Hematopoietic multipotent progenitor cell treated with erythropoietin and hydrocortisone succinate and interleukin-3 and kit ligand, for 6 days (in vitro differentiated cells): ENCODE measurements around the gene MRAP2.
"Not testable (repeated sequence)": the region's sequence is repeated elsewhere in the genome, so short reads cannot be mapped to it uniquely, and the experiment has no call there.

Source experiments
- DNase-seq: peaks from one replicate; pipeline ENCODE4 v3.0.0-alpha.2; 2015

Gene MRAP2

GRCh38 chr6:84081222-84081621 lies 47.6 kb downstream of the MRAP2 start:
- DNase-seq = no peak

DNA sequence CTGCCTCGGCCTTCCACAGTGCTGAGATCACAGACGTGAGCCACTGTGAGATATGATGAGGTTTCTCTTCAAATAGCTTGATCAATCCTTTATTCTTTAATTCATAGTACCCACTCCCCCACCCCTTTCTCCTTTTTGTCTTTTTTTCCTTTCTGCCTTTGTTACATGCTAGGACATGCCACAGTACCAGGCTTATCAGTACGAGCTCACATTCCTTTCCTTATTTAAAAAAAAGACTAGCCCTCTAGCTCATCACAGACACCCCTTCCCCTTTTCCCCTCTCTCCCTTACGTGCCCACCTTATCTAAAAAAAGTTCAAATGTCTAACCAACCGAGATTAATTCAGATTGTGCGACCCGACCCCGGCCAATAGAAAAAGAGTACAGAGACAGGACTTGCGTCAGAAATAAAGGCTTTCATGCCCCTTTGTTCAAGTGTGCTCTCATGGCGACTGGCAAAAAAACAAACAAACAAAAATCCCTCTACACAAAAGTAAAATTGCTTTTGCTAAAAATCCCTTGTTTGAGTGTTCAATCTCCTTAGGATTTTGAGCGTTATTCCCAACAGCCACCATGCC lies 49.2 kb downstream of the MRAP2 start:
- no peak for DNase-seq

- DNase-seq = not testable (repeated sequence)
These were observed 51.1 kb downstream of the MRAP2 start for GRCh38 chr6:84084705-84085104.

- DNase-seq = no peak
These were observed 52.5 kb downstream of the MRAP2 start for GRCh38 chr6:84086056-84086455.

DNA sequence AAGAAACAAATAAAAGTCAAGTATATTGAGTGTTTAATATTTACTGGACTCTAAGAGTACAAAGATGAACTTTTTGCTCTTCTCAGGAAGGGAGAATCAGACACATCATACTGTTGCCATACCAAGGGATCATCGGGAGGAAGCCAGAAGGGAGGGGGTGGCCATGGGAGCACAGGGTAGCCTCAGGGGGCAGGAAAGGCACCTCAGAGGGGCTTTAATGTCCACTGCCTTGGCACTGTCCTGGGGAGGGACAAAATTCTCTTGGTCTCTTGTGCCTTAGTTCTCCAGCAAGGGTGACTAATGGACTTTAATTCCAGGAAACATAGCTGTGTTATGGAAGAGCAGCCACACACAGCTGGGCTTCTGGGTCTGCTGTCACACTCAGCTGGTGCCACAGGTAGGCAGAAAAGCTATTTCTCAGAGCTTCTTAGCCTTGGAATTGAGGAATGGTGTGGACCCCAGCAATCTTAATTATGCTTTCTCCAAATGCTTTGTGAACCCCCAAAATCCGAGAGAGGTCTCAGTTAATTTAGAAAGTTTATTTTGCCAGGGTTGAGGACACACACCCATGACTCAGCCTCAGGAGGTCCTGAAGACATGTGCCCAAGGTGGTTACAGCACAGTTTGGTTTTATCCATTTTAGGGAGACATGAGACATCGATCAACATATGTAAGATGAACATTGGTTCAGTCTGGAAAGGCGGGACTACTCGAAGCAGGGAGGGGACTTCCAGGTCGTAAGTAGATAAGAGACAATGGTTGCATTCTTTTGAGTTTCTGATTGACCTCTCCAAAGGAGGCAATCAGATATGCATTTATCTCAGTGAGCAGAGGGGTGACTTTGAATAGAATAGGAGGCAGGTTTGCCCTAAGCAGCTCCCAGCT lies 53.2 kb downstream of the MRAP2 start:
- DNase-seq = peak; percentile 70

- DNase-seq = no peak
These were observed 55.5 kb downstream of the MRAP2 start for GRCh38 chr6:84089081-84089480.

GRCh38 chr6:84089552-84089951 lies 56.0 kb downstream of the MRAP2 start:
- DNase-seq = no peak

GRCh38 chr6:84093441-84094435 lies 60.2 kb downstream of the MRAP2 start:
- DNase-seq = peak; percentile 51

- DNase-seq = no peak
These were observed 61.6 kb downstream of the MRAP2 start for GRCh38 chr6:84095156-84095555.

GRCh38 chr6:84103029-84103428 lies 69.5 kb downstream of the MRAP2 start:
- DNase-seq = no peak

GRCh38 chr6:84105215-84105924 lies 71.8 kb downstream of the MRAP2 start:
- not testable (repeated sequence) for DNase-seq

DNA sequence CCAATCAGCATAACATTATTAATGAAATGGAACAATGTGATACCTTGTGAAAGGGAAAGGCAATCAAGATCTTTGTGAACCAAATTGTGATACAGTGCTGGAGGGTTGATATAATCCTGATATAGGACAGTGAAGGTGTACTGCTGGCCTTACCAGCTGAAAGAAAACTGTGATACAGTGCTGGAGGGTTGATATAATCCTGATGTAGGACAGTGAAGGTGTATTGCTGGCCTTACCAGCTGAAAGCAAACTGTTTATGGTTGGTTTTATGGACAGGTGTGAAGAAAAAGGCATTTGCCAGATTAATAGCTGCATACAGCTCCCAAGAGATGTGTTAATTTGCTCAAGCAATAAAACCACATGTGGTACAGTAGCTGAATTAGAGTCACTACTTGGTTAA lies 73.9 kb downstream of the MRAP2 start:
- DNase-seq = no peak

GRCh38 chr6:84111351-84111750 lies 77.8 kb downstream of the MRAP2 start:
- peak; percentile 12 for DNase-seq

DNA sequence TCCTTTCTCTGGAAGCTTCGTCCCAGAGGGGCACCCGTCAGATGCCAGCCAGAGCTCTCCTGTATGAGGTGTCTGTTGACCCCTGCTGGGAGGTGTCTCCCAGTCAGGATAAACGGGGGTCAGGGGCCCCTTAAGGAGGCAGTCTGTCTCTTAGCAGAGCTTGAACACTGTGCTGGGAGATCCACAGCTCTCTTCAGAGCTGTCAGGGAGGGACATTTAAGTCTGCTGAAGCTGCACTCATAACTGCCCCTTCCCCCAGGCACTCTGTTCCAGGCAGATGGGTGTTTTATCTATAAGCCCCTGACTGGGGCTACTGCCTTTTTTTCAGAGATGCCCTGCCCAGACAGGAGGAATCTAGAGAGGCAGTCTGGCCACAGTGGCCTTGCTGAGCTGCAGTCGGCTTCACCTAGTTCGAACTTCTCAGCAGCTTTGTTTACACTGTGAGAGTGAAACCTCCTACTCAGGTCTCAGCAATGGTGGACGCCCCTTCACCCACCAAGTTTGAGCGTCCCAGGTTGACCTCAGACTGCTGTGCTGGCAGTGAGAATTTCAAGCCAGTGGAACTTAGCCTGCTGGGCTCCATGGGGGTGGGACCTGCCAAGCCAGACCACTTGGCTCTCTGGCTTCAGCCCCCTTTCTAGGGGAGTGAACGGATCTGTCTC lies 81.5 kb downstream of the MRAP2 start:
- DNase-seq = not testable (repeated sequence)

DNA sequence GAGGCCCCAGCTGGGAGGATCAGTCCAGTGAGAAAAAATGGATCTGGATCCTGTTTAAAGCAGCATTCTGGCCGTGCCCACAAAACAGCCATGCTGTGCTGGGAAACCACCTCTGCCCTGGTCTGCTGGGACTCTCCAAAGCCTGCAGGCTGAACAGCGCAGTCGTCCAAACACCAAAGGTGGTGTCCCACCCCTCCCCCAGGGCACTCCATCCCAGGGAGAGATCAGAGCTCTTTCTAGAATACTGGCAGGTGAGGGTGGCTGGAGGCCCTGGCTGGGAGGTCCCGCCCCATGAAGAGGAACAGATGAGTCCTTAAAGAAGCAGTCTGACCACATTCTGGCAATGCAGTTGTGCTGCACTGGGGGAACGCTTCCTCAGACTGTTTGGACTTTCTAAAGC lies 84.6 kb downstream of the MRAP2 start:
- DNase-seq = no peak

GRCh38 chr6:84119277-84119676 lies 85.7 kb downstream of the MRAP2 start:
- DNase-seq = peak; percentile 21

- no peak for DNase-seq
These were observed 89.6 kb downstream of the MRAP2 start for GRCh38 chr6:84123186-84123585.

DNA sequence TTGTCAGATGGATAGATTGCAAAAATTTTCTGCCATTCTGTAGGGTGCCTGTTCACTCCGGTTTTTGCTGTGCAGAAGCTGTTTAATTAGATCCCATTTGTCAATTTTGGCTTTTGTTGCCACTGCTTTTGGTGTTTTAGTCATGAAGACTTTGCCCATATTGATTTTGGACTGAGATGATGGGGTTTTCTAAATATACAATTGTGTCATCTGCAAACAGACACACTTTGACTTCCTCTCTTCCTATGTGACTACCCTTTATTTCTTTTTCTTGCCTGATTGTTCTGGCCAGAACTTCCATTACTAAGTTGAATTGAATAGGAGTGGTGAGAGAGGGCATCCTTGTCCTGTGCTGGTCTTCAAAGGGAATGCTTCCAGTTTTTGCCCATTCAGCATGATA lies 96.0 kb downstream of the MRAP2 start:
- not testable (repeated sequence) for DNase-seq

GRCh38 chr6:84133385-84133784 lies 99.8 kb downstream of the MRAP2 start:
- DNase-seq = not testable (repeated sequence)

GRCh38 chr6:84135291-84135690 lies 101.7 kb downstream of the MRAP2 start:
- DNase-seq = no peak

DNA sequence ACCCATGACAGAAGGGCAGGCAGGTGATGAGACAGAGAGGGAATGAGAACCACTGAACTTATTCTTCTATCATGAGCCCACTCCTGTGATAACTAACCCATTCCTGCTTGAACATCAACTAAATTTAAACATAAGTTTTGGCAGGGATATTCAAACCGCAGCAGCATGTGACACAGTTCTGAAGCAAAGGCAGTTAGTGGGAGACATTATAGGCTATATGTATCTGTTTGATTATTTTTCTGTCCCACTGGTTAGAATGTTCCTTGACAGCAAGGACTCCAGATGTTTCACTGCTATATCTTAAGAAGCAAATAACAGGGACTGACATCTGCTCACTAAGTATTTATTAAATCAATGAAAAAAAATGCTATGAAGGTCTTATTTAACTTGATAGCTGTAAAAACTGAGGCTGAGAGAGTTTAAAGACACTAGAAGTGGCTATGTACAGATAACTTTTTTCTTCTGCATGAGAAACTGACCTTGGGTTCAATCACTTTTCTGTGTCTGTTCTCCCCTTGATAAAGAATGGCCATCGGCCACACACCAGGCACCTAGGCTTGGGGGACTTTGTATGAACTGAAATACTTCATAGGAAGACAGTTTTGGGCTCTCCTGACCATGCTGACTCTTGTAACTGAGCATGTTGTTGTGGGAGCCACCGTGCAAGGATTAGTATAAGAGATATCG lies 102.9 kb downstream of the MRAP2 start:
- DNase-seq = no peak

DNA sequence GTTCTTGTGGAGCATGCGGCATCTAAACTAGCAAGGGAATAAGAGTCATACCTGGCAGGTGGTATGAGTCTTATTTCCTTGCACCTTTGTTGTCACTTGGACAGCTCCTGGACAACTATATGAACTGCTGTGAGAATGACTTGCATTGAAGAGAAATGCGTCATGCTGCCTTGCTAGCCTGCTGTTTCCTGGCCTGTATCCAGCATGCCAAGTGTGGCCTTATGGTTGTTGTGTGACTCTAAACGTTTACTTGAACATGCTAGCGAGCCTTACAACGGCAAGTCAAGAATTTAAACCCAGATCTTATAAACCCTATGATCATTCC lies 103.4 kb downstream of the MRAP2 start:
- DNase-seq = no peak
